NOMO-1 treated with dmso at 0.1 percent for 144 hours (cell line): ENCODE results near the gene SIM1.
A peak's percentile ranks its signal among the peaks of the same experiment; 100 is the strongest.

Source experiments
- DNase-seq: peaks from one replicate; lab custom pipeline; 2025; ENCODE audit not compliant: unreplicated experiment; lab: John Stamatoyannopoulos, UW

Gene SIM1

GRCh38 chr6:100464903-100465700 is at the start of gene SIM1:
TSS of gene SIM1 (minus strand) at chr6:100464921. CDS start at chr6:100463468, 1,453 bp downstream.
- DNase-seq = peak; percentile 71

- no peak for DNase-seq
Measured at GRCh38 chr6:100512203-100512862, 47.6 kb upstream of the SIM1 start.

DNA sequence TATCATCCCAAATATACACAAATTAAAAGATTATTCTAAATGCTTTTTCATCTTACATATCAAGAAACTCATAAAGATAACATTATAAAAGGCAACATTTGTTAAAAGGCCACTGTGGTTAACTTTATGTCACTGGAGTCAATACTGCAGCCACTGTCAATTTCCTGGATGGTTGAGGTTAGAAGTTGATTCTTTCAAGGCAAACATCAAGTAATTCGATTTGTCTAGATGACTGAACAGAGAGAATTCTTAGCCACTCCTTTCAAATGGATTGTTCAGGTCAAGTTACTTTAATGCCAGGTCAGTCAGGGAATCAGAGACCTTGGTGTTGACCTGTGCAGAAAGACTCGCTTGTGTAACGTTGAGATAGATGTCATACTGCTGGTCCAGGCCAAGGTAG is 44.4 kb upstream of the SIM1 start:
- DNase-seq = no peak

GRCh38 chr6:100506651-100507050 is 41.9 kb upstream of the SIM1 start:
- no peak for DNase-seq

DNA sequence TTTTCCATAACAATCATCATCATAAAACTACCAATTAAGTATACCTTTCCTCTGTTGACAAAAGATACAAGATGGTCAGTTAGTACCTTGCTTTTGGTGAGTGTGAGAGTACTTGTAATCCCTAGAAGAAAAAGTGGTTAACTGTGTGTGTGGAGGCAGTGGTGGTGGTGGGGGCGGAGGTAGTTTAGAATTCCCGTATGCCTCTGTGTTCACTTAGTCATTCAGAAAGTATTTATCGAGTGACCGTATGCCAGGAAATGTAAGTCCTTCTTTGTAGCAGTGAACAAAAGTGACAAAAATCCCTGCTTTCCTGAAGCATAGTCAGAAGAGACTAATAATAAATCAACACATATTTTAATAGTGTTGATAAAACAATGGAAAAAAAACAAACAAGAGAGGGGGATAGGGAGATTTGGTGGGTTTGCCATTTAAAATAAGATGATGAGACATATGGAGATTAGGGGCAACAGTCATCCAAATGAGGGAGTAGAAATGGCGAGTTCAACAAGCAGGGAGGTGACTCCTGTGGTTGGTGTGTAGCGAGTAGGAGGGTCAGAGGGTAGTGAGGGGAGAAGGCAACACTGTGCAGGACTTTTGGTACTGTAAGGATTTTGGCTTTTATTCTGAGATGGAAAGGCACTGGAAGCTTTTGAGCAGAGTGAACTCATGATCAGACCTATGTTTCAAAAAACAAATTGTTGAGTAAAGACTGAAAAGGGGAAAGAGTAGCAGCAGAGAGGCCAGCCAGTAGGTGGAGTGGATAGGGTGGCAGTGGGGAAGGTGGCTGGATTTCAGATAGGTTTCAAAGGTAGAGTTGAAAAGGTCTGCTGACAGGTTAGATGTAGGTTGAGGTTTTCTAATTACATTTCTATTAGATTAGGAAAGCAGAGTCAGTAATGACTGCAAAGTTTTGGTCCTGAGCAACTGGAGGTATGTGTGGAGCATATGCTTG is 40.3 kb upstream of the SIM1 start:
- no peak for DNase-seq

DNA sequence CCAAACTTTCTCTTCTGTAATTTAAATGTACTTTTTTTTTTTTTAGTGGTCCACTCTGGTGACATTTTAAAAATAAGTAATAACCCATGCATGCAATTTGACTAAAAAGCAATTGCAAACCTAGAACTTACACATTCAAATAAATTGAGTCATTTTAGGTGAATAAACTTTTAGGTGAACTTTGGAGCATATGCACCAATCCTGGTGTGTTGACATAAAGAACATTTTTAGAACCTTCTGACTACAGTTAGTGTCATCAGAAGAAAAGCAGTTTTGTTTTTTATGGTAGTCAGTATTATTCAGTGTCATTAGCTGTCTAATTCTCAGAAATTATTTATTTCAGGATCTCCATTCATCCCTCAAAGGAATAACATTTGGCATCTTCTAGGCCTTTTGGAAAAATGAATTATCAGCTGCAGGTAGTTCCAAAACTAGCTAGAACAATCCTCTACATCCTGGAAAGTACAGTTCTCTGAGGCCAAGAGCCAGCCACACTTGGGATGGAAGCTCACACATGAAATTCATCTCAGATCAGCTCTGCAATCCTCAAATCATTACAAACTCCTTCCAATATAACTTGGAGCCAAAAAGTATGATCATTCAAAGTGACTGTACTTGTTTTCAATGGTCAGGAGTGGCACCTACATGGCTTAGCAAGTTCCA is 38.5 kb upstream of the SIM1 start:
- DNase-seq = no peak

DNA sequence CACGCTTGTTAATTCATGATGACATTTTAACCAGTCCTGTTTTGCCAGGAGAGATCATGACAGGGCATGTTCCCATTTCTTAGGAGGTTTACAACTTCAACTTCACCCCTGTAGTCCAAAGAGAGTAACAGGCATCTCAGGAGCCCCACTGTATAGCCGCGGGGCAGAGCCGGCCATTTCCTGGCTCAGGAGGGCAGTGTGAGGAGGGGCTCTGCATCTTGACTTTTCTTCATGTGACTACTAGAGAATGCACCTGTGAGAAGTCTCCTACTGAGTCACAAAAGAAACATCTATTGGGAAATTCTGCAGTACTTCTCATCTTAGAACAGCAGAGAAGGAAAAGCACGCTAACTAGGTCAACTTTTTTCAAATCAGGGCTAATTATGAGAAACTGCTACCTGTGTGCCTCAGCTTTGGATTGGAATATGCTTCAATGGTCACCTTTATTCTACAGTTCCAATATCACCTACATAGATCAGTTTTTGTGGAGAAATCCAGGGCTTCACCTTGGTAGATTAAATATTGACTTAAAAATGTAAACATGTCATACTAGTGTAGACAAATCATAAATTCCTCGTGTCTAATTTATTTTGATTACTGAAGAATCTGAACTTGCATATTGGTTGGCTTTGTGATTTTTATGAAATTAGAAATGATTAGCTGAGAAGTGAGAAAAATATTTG is 28.6 kb upstream of the SIM1 start:
- DNase-seq = no peak

- no peak for DNase-seq
Measured at GRCh38 chr6:100491952-100492670, 27.4 kb upstream of the SIM1 start.

DNA sequence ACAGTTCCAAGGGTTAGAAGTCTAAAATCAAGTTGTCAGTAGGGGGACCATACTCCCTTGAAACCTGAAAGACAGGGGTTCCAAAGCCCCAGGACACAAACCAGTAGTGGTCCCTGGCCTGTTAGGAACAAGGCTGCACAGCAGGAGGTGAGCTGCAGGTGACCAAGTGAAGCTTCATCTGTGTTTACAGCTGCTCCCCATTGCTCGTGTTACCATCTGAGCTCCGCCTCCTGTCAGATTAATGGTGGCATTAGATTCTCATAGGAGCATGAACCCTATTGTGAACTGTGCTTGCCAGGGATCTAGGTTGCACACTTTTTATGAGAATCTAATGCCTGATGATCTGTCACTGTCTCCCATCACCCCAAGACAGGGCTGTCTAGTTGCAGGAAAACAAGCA is 25.3 kb upstream of the SIM1 start:
- no peak for DNase-seq

DNA sequence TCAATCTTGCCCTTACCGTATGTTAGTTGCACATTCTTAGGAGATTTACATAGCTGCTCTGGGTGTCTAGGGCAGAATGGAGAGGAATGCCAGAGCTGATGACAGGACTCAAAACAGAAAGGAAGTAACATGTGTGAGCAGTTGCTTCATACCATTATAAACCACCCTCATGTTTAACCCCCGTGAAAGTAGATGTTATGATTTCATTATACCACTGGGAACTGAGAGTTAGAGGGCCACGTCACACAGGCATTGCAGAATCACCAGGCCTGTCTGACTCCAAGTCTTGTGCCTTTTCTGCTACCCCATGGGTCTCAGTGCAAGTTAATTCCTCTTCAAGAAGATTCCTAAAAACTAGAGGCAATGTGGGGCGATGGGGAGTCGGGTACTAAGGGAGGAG is 23.5 kb upstream of the SIM1 start:
- DNase-seq = peak; percentile 34

- DNase-seq = no peak
Measured at GRCh38 chr6:100487638-100488037, 22.9 kb upstream of the SIM1 start.

- no peak for DNase-seq
Measured at GRCh38 chr6:100485268-100485667, 20.5 kb upstream of the SIM1 start.

- no peak for DNase-seq
Measured at GRCh38 chr6:100484474-100484873, 19.8 kb upstream of the SIM1 start.

DNA sequence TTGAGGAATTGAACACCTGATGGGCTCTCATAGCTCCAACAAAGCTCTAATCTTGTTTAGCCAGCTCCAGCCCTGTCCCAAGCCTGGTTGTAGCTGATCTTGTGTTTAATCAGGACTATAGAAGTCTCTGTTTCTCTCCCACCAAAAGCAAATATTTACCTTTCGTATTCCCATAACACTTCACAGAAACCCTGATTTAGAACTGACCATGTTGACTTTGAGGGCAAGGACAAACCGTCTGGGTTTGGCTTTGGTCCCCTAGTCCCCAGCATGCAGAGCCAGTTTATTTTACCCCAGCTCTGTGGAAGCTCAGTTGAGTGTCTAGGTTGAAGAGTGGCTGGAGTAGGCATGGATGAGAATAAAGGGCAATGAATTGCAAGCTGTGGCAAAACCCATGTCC is 18.0 kb upstream of the SIM1 start:
- no peak for DNase-seq

DNA sequence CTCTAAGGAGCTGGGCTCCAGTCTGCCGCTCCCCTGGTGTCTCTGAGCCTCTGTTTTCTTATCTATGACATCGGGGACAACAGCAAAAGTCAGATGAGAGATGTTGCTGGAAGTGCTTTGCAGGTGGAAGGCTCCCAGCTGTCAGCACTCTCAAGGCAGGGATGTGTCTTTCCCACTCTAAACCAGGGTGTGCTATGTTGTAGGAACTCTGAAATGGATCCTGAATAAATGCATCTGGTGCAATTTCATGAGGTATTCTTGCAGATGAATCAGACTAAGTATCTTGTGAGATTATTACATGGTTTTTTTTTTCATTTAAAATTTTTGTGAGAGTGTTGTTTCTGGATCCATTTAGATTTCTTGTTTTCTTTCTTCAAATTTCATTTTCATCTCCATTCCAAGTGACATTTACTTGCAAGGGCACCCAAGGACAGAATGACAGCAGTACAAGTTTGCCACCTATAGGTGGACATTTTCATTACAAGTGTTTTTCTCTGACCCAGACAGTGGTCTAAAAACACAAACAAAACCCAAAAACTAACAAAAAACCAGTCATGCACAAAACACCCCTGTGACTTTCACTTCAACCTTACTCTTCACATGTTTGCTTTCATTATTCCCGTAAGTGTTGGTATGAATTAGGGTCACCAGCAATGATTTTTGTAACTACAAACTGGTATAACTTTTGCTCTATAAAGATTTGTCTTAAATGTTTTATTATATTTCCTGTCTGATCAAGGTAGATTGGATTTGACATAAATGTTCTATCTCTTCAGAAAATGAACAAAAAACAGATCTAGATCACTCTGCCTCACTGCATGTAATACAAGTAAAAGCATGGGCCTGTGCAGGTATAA is 14.7 kb upstream of the SIM1 start:
- peak; percentile 31 for DNase-seq

- no peak for DNase-seq
Measured at GRCh38 chr6:100475554-100476320, 11.0 kb upstream of the SIM1 start.

DNA sequence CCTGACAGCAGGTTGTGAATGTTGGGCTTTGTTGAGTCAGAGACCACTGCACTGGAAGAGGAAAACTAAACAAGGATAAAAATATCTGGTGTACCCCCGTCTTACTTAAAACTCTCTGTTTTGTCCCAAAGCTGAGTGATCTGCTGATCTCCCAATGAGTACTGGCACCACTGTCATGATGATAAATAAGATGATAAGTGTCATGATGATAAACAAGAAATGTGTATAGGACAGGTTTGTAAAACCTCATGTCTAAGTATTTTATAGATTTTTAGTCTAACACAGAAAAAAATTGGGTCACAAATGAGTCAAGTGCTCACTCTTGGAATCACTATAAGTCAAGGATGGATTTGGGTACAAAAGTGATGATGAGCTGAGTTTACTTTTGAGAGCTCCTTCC is 8.5 kb upstream of the SIM1 start:
- DNase-seq = no peak

GRCh38 chr6:100472674-100473073 is 8.0 kb upstream of the SIM1 start:
- DNase-seq = no peak
